Caco-2 (cell line): ENCODE results near the gene ADGRG3. TPM values are rescaled to one million over a fixed set of nuclear protein-coding genes. Genes with fewer than 3 reads are reported as not detected.

Experiments
- BruUV-seq: library from RNA; stranded (reverse); fragments of 400-500 nt; replicated peaks from 2 replicates; lab custom pipeline; 2021; lab: Mats Ljungman, UMichigan
- CTCF ChIA-PET: fragments of 300-600 bp; sonication (Branson Sonifier 250); formaldehyde crosslinking; loops from one replicate; lab custom pipeline; 2022; ENCODE audit warnings: antibody characterized with exemption; lab: Charles Lee
- POLR2A ChIA-PET: fragments of 300-600 bp; sonication (Branson Sonifier 250); formaldehyde crosslinking; loops from one replicate; lab custom pipeline; 2022; ENCODE audit warnings: antibody characterized with exemption; lab: Charles Lee
- DNase-seq, 2 experiments: peaks; one replicate each; pipeline versions ENCODE4 v3.0.0 to v3.0.0-alpha.2; 2020 to 2022
- H3K27me3 ChIP-seq: replicated peaks from 2 replicates; pipeline ENCODE4 v1.6.0; 2011; ENCODE audit warnings: low read length; ENCODE audit not compliant: control insufficient read depth, insufficient read depth
- H3K36me3 ChIP-seq: 2 replicates; pipeline ENCODE4 v1.5.1; 2011; ENCODE audit warnings: low read length; ENCODE audit not compliant: control insufficient read depth, insufficient read depth
- H3K4me1 ChIP-seq: fragments of 250-450 bp; sonication (Bioruptor Pico); 2 replicates; pipeline ENCODE4 v1.5.1; 2020; ENCODE audit warnings: mild to moderate bottlenecking
- H3K4me3 ChIP-seq: 2 replicates; pipeline ENCODE4 v1.5.1; 2011; ENCODE audit warnings: low read depth, mild to moderate bottlenecking, control low read depth, low read length
- H3K9me3 ChIP-seq: fragments of 250-450 bp; sonication (Bioruptor Pico); 2 replicates; pipeline ENCODE4 v1.5.1; 2020; ENCODE audit warnings: mild to moderate bottlenecking, moderate library complexity
- H3K27ac Mint-ChIP-seq: one replicate; pipeline ENCODE4 v1.8.0; 2022; ENCODE audit warnings: mixed read lengths; ENCODE audit not compliant: unreplicated experiment
- H3K27me3 Mint-ChIP-seq: one replicate; pipeline ENCODE4 v1.8.0; 2022; ENCODE audit warnings: mixed read lengths; ENCODE audit not compliant: insufficient read depth, unreplicated experiment
- H3K36me3 Mint-ChIP-seq: one replicate; pipeline ENCODE4 v1.8.0; 2022; ENCODE audit warnings: mild to moderate bottlenecking, mixed read lengths; ENCODE audit not compliant: insufficient read depth, unreplicated experiment
- H3K4me1 Mint-ChIP-seq: one replicate; pipeline ENCODE4 v1.8.0; 2022; ENCODE audit warnings: low read depth, mixed read lengths; ENCODE audit not compliant: unreplicated experiment
- H3K4me3 Mint-ChIP-seq: one replicate; pipeline ENCODE4 v1.8.0; 2022; ENCODE audit warnings: mild to moderate bottlenecking, moderate library complexity, mixed read lengths; ENCODE audit not compliant: unreplicated experiment
- H3K9me3 Mint-ChIP-seq: one replicate; pipeline ENCODE4 v1.8.0; 2022; ENCODE audit warnings: mixed read lengths; ENCODE audit not compliant: unreplicated experiment
- intact Hi-C: fragments of 100-400 bp; cut with micrococcal nuclease; formaldehyde crosslinking; loops from one replicate; pipeline ENCODE4 v1.10.0; 2022; ENCODE audit not compliant: unreplicated experiment
- total RNA-seq: library from RNA; stranded (reverse); gene quantifications from 2 replicates; pipeline ENCODE4 v1.2.3, GENCODE V29; 2022
- TF ChIP-seq, protein P1 (sequence below), 2 experiments: fragments of 200-600 bp in 1 of 2; IDR thresholded peaks; 1 replicate in 1 of 2; 2 replicates in 1 of 2; pipeline versions ENCODE4 v1.5.1 to v1.8.0; 2011 to 2022; ENCODE audit warnings: antibody characterized with exemption in 1 of 2, control low read depth in 1 of 2, inconsistent platforms in 1 of 2, low read depth in 1 of 2, low read length in 1 of 2, mild to moderate bottlenecking in 1 of 2, moderate library complexity in 1 of 2; ENCODE audit not compliant: insufficient read depth in 1 of 2, severe bottlenecking in 1 of 2, unreplicated experiment in 1 of 2

The ADGRG3 gene
- total RNA-seq, 1 experiment from 2014 or later, result 0.25 TPM

DNA sequence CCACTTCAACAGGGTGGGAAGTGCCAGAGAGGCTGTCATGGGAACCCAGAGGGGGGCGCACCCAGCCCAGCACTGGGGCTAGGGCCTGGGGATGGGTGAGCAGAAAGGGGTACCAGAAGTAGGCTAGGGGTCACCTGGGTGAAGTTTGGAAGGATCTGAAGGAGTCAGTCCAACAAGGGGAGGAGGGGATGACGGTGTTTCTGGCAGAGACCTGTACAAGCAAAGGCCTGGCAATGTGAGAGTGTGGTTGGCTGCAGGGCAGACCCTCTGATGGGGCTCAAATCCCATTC, 54.0 kb downstream of the ADGRG3 start:
- Mint-ChIP-seq H3K9me3 (no peaks in the 10 kb centered on the region), H3K4me3 (no peak overlapping the region), H3K27me3 (no peaks in the 10 kb centered on the region), H3K27ac (no peak overlapping the region), H3K4me1 (no peaks in the 10 kb centered on the region), H3K36me3 (no peaks in the 10 kb centered on the region)
- CTCF ChIA-PET, result interaction anchor here (2.0 kb wide), 1 partner anchor 14 kb away, joined by 11 read pairs; the partner anchor contains the start of gene KATNB1
- no TSS peak for BruUV-seq
- Histone ChIP-seq H3K27me3 (no peaks in the 10 kb centered on the region), H3K9me3 (no peaks in the 10 kb centered on the region), H3K36me3 (no peaks in the 10 kb centered on the region), H3K4me1 (no peaks in the 10 kb centered on the region), H3K4me3 (no peak overlapping the region)
- TF ChIP-seq, protein P1, sequence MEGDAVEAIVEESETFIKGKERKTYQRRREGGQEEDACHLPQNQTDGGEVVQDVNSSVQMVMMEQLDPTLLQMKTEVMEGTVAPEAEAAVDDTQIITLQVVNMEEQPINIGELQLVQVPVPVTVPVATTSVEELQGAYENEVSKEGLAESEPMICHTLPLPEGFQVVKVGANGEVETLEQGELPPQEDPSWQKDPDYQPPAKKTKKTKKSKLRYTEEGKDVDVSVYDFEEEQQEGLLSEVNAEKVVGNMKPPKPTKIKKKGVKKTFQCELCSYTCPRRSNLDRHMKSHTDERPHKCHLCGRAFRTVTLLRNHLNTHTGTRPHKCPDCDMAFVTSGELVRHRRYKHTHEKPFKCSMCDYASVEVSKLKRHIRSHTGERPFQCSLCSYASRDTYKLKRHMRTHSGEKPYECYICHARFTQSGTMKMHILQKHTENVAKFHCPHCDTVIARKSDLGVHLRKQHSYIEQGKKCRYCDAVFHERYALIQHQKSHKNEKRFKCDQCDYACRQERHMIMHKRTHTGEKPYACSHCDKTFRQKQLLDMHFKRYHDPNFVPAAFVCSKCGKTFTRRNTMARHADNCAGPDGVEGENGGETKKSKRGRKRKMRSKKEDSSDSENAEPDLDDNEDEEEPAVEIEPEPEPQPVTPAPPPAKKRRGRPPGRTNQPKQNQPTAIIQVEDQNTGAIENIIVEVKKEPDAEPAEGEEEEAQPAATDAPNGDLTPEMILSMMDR (IDR thresholded peaks at IDR 0.05; ENCODE audit: insufficient read depth in 1 of 2, low read depth in 1 of 2, low read length in 1 of 2, severe bottlenecking in 1 of 2, unreplicated experiment in 1 of 2), result no peak
- DNase-seq, result peak in 1 of 2 experiments; percentile 26
- intact Hi-C loops, result no loop called here
- POLR2A ChIA-PET, result no interaction called here

DNA sequence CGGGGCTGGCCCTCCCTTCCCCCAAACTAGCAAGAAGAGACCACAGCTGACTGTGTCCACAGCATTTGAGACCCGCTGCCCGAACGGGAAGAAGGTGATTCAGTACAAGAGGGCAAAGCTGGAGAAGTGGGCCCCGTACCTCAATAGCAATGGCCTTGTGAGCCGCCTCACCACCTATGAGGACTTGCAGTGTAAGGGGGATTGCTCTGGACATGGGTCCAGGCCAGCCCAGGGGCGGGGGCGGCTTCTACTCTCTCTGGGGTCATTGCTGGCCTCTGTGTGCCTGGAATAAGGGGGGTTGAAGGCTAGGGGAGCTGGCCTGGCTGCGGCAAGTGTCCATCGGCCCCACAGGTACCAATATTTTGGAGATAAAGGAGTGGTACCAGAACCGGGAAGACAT, 54.5 kb downstream of the ADGRG3 start:
- no peak overlapping the region for H3K4me3 ChIP-seq
- H3K36me3 ChIP-seq, result no peaks in the 10 kb centered on the region
- H3K27ac Mint-ChIP-seq, result no peak overlapping the region
- BruUV-seq, result no TSS peak
- no peaks in the 10 kb centered on the region for H3K4me1 Mint-ChIP-seq
- no peaks in the 10 kb centered on the region for H3K4me1 ChIP-seq
- no peak for DNase-seq
- POLR2A ChIA-PET, result no interaction called here
- no peaks in the 10 kb centered on the region for H3K27me3 ChIP-seq
- no peaks in the 10 kb centered on the region for H3K9me3 ChIP-seq
- intact Hi-C loops, result no loop called here
- TF ChIP-seq, protein P1 (IDR thresholded peaks at IDR 0.05; ENCODE audit: insufficient read depth in 1 of 2, low read depth in 1 of 2, low read length in 1 of 2, severe bottlenecking in 1 of 2, unreplicated experiment in 1 of 2), result no peak
- no peaks in the 10 kb centered on the region for H3K36me3 Mint-ChIP-seq
- H3K4me3 Mint-ChIP-seq, result no peak overlapping the region
- H3K9me3 Mint-ChIP-seq, result no peaks in the 10 kb centered on the region
- CTCF ChIA-PET, result interaction anchor here (0.6 to 2.0 kb wide), 4 partner anchors 13 to 86 kb away, joined by 3 to 11 read pairs (median 5); partner anchors contain the start of gene KATNB1
- H3K27me3 Mint-ChIP-seq, result no peaks in the 10 kb centered on the region

DNA sequence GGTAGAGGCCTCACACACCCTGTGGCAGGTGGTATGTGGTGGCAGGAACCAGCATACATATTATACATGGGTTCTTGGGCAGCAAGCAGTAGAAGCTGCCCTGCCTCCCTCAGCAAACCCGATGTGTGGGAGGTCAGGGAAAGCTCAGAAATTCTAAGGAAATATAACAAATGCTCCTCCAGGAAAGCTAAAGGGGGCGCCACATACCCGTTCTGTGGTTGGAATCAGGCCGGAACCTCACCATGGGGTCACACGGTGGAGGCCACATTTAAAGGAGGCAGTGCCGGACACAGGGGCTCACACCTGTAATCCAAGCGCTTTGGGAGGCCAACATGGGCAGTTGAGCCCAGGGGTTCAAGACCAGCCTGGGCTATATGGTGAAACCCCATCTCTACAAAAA, 55.1 kb downstream of the ADGRG3 start:
- no peaks in the 10 kb centered on the region for H3K9me3 Mint-ChIP-seq
- Histone ChIP-seq H3K4me3 (no peak overlapping the region), H3K4me1 (no peaks in the 10 kb centered on the region), H3K27me3 (no peaks in the 10 kb centered on the region), H3K9me3 (no peaks in the 10 kb centered on the region), H3K36me3 (no peaks in the 10 kb centered on the region)
- ChIA-PET CTCF (interaction anchor here (0.6 to 2.0 kb wide), 4 partner anchors 13 to 85 kb away, joined by 3 to 11 read pairs (median 5); partner anchors contain the start of gene KATNB1), POLR2A (no interaction called here)
- H3K27ac Mint-ChIP-seq, result no peak overlapping the region
- DNase-seq, result peak in 1 of 2 experiments; percentile 41
- BruUV-seq, result no TSS peak
- TF ChIP-seq, protein P1 (IDR thresholded peaks at IDR 0.05; ENCODE audit: insufficient read depth in 1 of 2, low read depth in 1 of 2, low read length in 1 of 2, severe bottlenecking in 1 of 2, unreplicated experiment in 1 of 2), result no peak
- H3K4me3 Mint-ChIP-seq, result no peak overlapping the region
- intact Hi-C loops, result no loop called here
- no peaks in the 10 kb centered on the region for H3K36me3 Mint-ChIP-seq
- no peaks in the 10 kb centered on the region for H3K27me3 Mint-ChIP-seq
- no peaks in the 10 kb centered on the region for H3K4me1 Mint-ChIP-seq
